Subcutaneous adipose tissue (tissue), 4 donors: ENCODE results near the gene RPL27A. TPM values are rescaled to one million over a fixed set of nuclear protein-coding genes. Genes with fewer than 3 reads are reported as not detected.

Source experiments
- total RNA-seq, 4 donors: library from RNA; depleted of rRNA; stranded (reverse); fragments of >200 nt; gene quantifications; one replicate each; pipeline ENCODE4 v1.1.0, GENCODE V29; 2016
- TF ChIP-seq, protein P1 (sequence below): fragments of 450-650 bp; IDR thresholded peaks from one replicate; pipeline ENCODE4 v1.5.1; 2016; ENCODE audit warnings: low read depth, mild to moderate bottlenecking, control low read depth, antibody characterized with exemption, moderate library complexity

The RPL27A gene
- total RNA-seq, 4 donors from 2014 or later: 925 to 1,376 (median 1,058) TPM

DNA sequence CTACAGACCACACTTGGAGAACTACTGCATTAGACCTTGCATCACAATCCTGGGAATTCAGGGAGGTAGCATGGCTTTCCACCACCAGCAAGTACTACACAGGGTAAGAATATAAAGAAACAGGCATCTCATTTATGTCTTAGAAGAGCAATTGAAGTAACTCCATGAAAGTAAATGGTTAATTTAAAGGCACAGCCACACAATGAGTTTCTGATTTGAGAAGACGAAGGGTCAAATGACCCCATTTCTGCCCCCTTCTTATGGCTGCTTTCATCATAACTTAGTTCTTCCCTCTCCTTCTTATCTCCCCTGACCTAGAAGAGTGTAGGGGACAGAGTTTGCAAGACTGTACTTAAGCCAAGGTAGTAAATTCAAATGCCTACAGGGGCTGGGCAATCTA lies 6.1 kb upstream of the RPL27A start:
- TF ChIP-seq, protein P1, sequence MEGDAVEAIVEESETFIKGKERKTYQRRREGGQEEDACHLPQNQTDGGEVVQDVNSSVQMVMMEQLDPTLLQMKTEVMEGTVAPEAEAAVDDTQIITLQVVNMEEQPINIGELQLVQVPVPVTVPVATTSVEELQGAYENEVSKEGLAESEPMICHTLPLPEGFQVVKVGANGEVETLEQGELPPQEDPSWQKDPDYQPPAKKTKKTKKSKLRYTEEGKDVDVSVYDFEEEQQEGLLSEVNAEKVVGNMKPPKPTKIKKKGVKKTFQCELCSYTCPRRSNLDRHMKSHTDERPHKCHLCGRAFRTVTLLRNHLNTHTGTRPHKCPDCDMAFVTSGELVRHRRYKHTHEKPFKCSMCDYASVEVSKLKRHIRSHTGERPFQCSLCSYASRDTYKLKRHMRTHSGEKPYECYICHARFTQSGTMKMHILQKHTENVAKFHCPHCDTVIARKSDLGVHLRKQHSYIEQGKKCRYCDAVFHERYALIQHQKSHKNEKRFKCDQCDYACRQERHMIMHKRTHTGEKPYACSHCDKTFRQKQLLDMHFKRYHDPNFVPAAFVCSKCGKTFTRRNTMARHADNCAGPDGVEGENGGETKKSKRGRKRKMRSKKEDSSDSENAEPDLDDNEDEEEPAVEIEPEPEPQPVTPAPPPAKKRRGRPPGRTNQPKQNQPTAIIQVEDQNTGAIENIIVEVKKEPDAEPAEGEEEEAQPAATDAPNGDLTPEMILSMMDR: no peak

DNA sequence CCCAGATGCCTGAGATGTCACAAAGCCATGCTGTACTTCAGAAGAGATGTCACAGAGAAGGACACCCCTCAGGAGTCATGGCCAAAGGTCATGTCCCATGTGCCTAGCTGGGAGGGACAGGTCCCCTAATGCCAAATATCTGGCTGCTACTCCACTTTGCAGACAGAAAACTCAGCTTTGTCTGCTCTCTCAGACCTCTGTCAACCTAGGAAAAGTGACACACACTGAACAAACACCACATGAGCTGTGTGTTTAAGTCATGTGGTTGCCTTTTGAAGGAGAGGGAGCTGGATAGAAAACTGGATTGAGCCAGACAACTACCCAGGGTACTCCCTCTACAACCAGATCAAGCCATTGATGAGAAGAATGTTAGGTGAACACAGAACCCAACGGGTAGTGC lies 3.6 kb upstream of the RPL27A start:
- TF ChIP-seq, protein P1: no peak

DNA sequence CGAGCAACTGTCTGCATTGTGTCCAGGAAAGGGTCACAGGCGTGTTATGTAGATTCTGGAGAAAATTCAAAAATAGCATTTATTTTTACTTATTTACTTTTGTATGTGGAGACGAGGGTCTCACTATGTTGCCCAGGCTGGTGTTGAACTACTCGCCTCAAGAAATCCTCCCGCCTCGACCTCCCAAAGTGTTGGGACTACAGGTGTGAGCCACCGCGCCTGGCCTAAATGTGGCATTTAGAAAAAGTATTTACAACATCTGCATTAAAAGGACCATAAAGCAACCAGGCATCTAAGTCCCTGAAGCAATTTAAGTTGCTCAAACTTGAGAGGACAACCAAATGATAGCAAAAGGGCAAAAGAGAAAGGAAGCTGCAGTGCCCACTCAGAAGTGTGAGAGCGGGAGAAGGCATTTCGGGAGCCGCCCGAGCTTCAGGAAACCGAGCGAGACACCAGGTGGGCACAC lies 722 bp upstream of the RPL27A start:
- TF ChIP-seq, protein P1: no peak

DNA sequence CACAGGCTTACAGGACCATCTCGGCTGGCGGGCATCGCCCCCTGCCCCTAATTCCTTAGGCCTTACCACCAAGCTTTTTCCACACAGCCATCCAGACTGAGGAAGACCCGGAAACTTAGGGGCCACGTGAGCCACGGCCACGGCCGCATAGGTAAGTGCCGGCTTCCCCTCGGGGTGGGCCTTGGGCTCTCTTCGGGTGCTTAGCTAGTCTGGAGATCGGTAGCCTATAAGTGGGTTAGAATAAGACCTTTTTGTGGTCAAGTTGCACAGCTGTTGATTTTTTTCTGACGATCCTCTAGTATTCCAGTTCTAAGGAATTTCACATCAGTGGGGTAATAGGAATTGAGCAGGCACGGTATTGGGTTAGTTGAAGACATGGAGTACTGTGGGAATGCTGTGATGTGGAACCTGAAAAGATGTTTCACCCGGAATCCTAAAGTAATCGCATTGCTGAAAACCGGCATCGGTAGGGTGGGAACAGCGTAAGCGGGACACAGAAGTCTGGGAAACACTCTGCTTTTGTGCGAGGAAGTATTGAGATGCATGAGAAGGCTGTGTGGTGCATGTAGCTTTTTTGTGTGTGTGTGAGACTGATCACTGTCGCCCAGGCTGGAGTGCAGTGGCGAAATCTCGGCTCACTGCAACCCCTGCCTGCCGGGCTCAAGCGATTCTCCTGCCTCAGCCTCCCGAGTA lies 669 bp downstream of the RPL27A start:
- TF ChIP-seq, protein P1: no peak

DNA sequence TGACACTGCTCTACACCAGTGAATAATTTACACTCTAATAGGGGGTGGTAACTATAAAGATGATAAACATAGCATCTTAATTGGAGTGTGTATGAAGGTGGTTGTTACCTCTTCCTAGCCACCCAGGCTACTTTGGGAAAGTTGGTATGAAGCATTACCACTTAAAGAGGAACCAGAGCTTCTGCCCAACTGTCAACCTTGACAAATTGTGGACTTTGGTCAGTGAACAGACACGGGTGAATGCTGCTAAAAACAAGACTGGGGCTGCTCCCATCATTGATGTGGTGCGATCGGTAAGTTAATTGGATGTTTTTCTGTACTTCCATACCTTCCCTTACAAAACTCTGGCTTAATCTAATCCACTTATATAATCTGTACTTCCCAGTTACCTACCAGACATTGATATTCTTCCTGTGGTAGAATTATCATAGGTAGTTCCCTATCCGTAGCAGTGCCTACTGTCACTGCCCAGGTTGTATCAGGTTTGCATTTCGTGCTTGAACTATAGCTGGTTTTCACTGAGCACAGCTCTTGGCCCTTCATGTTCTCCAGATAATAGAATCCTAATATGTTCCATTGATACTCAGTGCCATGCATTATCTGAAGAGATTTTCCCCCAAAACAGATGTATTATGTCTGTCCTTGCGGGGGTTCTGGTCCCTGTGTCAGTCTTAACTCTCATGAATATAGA lies 2.2 kb downstream of the RPL27A start:
- TF ChIP-seq, protein P1: no peak

DNA sequence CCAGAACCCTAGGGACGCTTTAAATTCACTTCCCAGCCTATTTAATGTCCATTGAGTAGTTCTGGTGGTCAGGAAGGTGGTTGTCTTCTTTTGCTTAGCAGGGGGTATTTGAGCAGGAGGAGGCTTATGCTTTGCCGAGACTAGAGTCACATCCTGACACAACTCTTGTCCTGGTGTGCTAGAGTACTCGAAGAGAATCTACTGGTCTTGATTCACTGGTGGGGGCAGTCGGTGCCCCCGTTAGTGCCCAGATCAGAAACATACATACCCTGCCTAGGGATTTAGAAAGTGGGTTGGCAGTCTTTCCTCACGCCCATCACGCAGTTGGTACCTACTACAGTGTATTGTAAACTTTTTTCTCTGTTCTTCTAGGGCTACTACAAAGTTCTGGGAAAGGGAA lies 2.7 kb downstream of the RPL27A start:
- TF ChIP-seq, protein P1: no peak

DNA sequence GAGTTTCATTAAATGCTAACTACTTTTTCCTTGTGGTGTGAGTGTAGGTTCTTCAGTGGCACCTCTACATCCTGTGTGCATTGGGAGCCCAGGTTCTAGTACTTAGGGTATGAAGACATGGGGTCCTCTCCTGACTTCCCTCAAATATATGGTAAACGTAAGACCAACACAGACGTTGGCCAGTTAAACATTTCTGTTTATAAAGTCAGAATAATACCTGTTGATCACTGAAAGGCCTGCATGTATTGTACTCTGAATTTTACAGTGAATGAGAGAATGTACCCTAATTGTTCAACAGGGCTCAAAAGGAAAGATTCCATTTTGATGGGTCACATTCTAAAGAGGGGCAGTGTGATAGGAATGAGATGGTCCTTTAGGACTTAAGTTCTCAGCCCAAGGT lies 3.2 kb downstream of the RPL27A start:
- TF ChIP-seq, protein P1: no peak
